Activated CD4-positive, alpha-beta T cell treated with anti-CD3 and anti-CD28 coated beads, Interleukin-2, amount 10 ng/mL, durations not matched to agents 7 days and 5 days (primary cell): ENCODE results near the gene MIA2. TPM values are rescaled to one million over a fixed set of nuclear protein-coding genes. Genes with fewer than 3 reads are reported as not detected.

Experiments
- CTCF ChIA-PET: fragments of 350-600 bp; sonication (Branson Sonifier 250); formaldehyde crosslinking; loops from one replicate; lab custom pipeline; 2021; ENCODE audit warnings: antibody characterized with exemption; lab: Charles Lee
- POLR2A ChIA-PET: fragments of 350-600 bp; sonication (Branson Sonifier 250); formaldehyde crosslinking; loops from one replicate; lab custom pipeline; 2021; ENCODE audit warnings: antibody characterized with exemption; lab: Charles Lee
- DNase-seq: peaks from one replicate; pipeline ENCODE4 v3.0.0-alpha.2; 2020
- H3K27ac Mint-ChIP-seq: one replicate; pipeline ENCODE4 v1.8.0; 2021; ENCODE audit warnings: mild to moderate bottlenecking, moderate library complexity, mixed read lengths
- H3K27me3 Mint-ChIP-seq: one replicate; pipeline ENCODE4 v1.8.0; 2021; ENCODE audit warnings: mixed read lengths
- H3K36me3 Mint-ChIP-seq: one replicate; pipeline ENCODE4 v1.8.0; 2021; ENCODE audit warnings: low read depth, mixed read lengths
- H3K4me1 Mint-ChIP-seq: one replicate; pipeline ENCODE4 v1.8.0; 2021; ENCODE audit warnings: mixed read lengths
- H3K4me3 Mint-ChIP-seq: one replicate; pipeline ENCODE4 v1.8.0; 2021; ENCODE audit warnings: mild to moderate bottlenecking, moderate library complexity, mixed read lengths
- H3K9me3 Mint-ChIP-seq: one replicate; pipeline ENCODE4 v1.8.0; 2021; ENCODE audit warnings: mixed read lengths
- total RNA-seq, 2 experiments: library from RNA; stranded (reverse); gene quantifications; one replicate each; pipeline ENCODE4 v1.2.3, GENCODE V29; 2021

Gene MIA2
- total RNA-seq, 2 experiments from 2014 or later: 25.5 to 28.2 TPM

- Mint-ChIP-seq H3K4me3 (no peak overlapping the region), H3K9me3 (no peaks in the 10 kb centered on the region), H3K27me3 (no peaks in the 10 kb centered on the region), H3K36me3 (peaks cover 7% of the 10 kb centered on the region), H3K4me1 (peaks cover 42% of the 10 kb centered on the region), H3K27ac (no peak overlapping the region)
- ChIA-PET CTCF (interaction anchor here (0.5 kb wide), 1 partner anchor 322 kb away, joined by 3 read pairs; no protein-coding TSS in a partner anchor), POLR2A (no interaction called here)
- DNase-seq: no peak
Measured at GRCh38 chr14:39428118-39428517, 194.4 kb downstream of the MIA2 start.

GRCh38 chr14:39430762-39431415 lies 197.2 kb downstream of the MIA2 start:
- no peak for DNase-seq
- POLR2A ChIA-PET: interaction anchor here (1.1 kb wide), 1 partner anchor 245 kb away, joined by 3 read pairs; no protein-coding TSS in a partner anchor
- H3K4me1 Mint-ChIP-seq: peaks cover 42% of the 10 kb centered on the region
- peak overlapping the region; percentile 96 for H3K4me3 Mint-ChIP-seq
- no peaks in the 10 kb centered on the region for H3K27me3 Mint-ChIP-seq
- H3K36me3 Mint-ChIP-seq: peaks cover 7% of the 10 kb centered on the region
- CTCF ChIA-PET: interaction anchor here (0.9 to 1.9 kb wide), 5 partner anchors 9 to 202 kb away, joined by 3 to 7 read pairs (median 3); no protein-coding TSS in a partner anchor
- peak overlapping the region; percentile 97 for H3K27ac Mint-ChIP-seq
- H3K9me3 Mint-ChIP-seq: no peaks in the 10 kb centered on the region

GRCh38 chr14:39431416-39432178 lies 197.9 kb downstream of the MIA2 start:
- Mint-ChIP-seq H3K27me3 (no peaks in the 10 kb centered on the region), H3K27ac (peak overlapping the region; percentile 100), H3K4me1 (peaks cover 37% of the 10 kb centered on the region), H3K36me3 (peaks cover 7% of the 10 kb centered on the region), H3K4me3 (peak overlapping the region; percentile 96), H3K9me3 (no peaks in the 10 kb centered on the region)
- CTCF ChIA-PET: interaction anchor here (0.9 to 1.9 kb wide), 8 partner anchors 8 to 273 kb away, joined by 3 to 7 read pairs (median 3); no protein-coding TSS in a partner anchor
- POLR2A ChIA-PET: interaction anchor here (0.6 to 1.1 kb wide), 2 partner anchors 236 to 246 kb away, joined by 3 read pairs; no protein-coding TSS in a partner anchor
- DNase-seq: peak; percentile 55

- ChIA-PET POLR2A (interaction anchor here (0.6 to 1.1 kb wide), 3 partner anchors 203 to 247 kb away, joined by 3 read pairs; no protein-coding TSS in a partner anchor), CTCF (interaction anchor here (0.9 to 1.9 kb wide), 8 partner anchors 8 to 273 kb away, joined by 3 to 7 read pairs (median 3); no protein-coding TSS in a partner anchor)
- peak within 1 kb of the TSS; percentile 100 for H3K27ac Mint-ChIP-seq
- H3K27me3 Mint-ChIP-seq: no peaks in the 10 kb centered on the region
- no peaks in the 10 kb centered on the region for H3K9me3 Mint-ChIP-seq
- DNase-seq: peak; percentile 95
- peaks cover 31% of the 10 kb centered on the region for H3K4me1 Mint-ChIP-seq
- peak within 1 kb of the TSS; percentile 96 for H3K4me3 Mint-ChIP-seq
- H3K36me3 Mint-ChIP-seq: peaks cover 7% of the 10 kb centered on the region
Measured at GRCh38 chr14:39432179-39432618, 198.5 kb downstream of the MIA2 start, which contains the start of gene FBXO33. Gene FBXO33, minus strand, starts transcription at chr14:39432433. Its CDS starts 271 bp downstream, at chr14:39432162.

- DNase-seq: peak; percentile 77
- Mint-ChIP-seq H3K27me3 (no peaks in the 10 kb centered on the region), H3K9me3 (no peaks in the 10 kb centered on the region), H3K36me3 (peaks cover 7% of the 10 kb centered on the region), H3K27ac (peak overlapping the region; percentile 95), H3K4me3 (peak overlapping the region; percentile 94), H3K4me1 (peaks cover 31% of the 10 kb centered on the region)
- CTCF ChIA-PET: interaction anchor here (1.0 to 1.9 kb wide), 8 partner anchors 9 to 274 kb away, joined by 3 to 7 read pairs (median 3); no protein-coding TSS in a partner anchor
- POLR2A ChIA-PET: interaction anchor here (0.6 to 1.8 kb wide), 2 partner anchors 19 to 203 kb away, joined by 3 to 4 read pairs; no protein-coding TSS in a partner anchor
Measured at GRCh38 chr14:39432619-39433451, 199.1 kb downstream of the MIA2 start.

GRCh38 chr14:39433452-39433813 lies 199.7 kb downstream of the MIA2 start:
- POLR2A ChIA-PET: interaction anchor here (0.6 to 1.8 kb wide), 2 partner anchors 18 to 31 kb away, joined by 3 to 4 read pairs; no protein-coding TSS in a partner anchor
- CTCF ChIA-PET: interaction anchor here (1.0 to 1.6 kb wide), 3 partner anchors 10 to 206 kb away, joined by 3 read pairs; no protein-coding TSS in a partner anchor
- Mint-ChIP-seq H3K9me3 (no peaks in the 10 kb centered on the region), H3K4me3 (peak overlapping the region; percentile 94), H3K27ac (peak overlapping the region; percentile 95), H3K4me1 (peaks cover 27% of the 10 kb centered on the region), H3K27me3 (no peaks in the 10 kb centered on the region), H3K36me3 (peaks cover 5% of the 10 kb centered on the region)
- DNase-seq: no peak

GRCh38 chr14:39434401-39434800 lies 200.7 kb downstream of the MIA2 start:
- DNase-seq: no peak
- H3K27me3 Mint-ChIP-seq: no peaks in the 10 kb centered on the region
- H3K27ac Mint-ChIP-seq: no peak overlapping the region
- H3K4me3 Mint-ChIP-seq: no peak overlapping the region
- peaks cover 5% of the 10 kb centered on the region for H3K36me3 Mint-ChIP-seq
- H3K4me1 Mint-ChIP-seq: peaks cover 19% of the 10 kb centered on the region
- POLR2A ChIA-PET: interaction anchor here (1.8 kb wide), 1 partner anchor 17 kb away, joined by 4 read pairs; no protein-coding TSS in a partner anchor
- CTCF ChIA-PET: no interaction called here
- H3K9me3 Mint-ChIP-seq: no peaks in the 10 kb centered on the region

GRCh38 chr14:39435241-39435640 lies 201.5 kb downstream of the MIA2 start:
- ChIA-PET CTCF (interaction anchor here (1.4 kb wide), 1 partner anchor 10 kb away, joined by 4 read pairs; no protein-coding TSS in a partner anchor), POLR2A (interaction anchor here (0.6 kb wide), 1 partner anchor 16 kb away, joined by 3 read pairs; no protein-coding TSS in a partner anchor)
- Mint-ChIP-seq H3K4me3 (no peak overlapping the region), H3K36me3 (peaks cover 3% of the 10 kb centered on the region), H3K27ac (no peak overlapping the region), H3K27me3 (no peaks in the 10 kb centered on the region), H3K9me3 (peaks cover 2% of the 10 kb centered on the region), H3K4me1 (peaks cover 10% of the 10 kb centered on the region)
- DNase-seq: no peak

Other genes with a start within 250 kb of the MIA2 start
- gene SEC23A, start 130.7 kb upstream of the MIA2 start, total RNA-seq: 10 to 100 TPM; 49.4 to 61.7 TPM
- 10 to 100 TPM; 20.4 to 21.2 TPM for gene GEMIN2, start 119.6 kb upstream of the MIA2 start, total RNA-seq
- gene TRAPPC6B, start 63.6 kb upstream of the MIA2 start, total RNA-seq: 10 to 100 TPM; 29.4 to 31.3 TPM
- 10 to 100 TPM; 76.8 to 91.2 TPM for gene PNN, start 58.7 kb upstream of the MIA2 start, total RNA-seq
- 10 to 100 TPM; 17.0 to 18.3 TPM for gene FBXO33, start 198.5 kb downstream of the MIA2 start, total RNA-seq